NCI-H1694 (cell line): ENCODE measurements around the gene EXO1.
"Not testable (repeated sequence)": the region's sequence is repeated elsewhere in the genome, so short reads cannot be mapped to it uniquely, and the experiment has no call there.

Experiments used
- DNase-seq: peaks from one replicate; lab custom pipeline; 2025; lab: John Stamatoyannopoulos, UW

Gene EXO1

GRCh38 chr1:241847796-241848685 is at the start of gene EXO1:
Gene EXO1, plus strand, starts transcription at chr1:241848204. Its CDS starts 2,222 bp downstream, at chr1:241850426.
- DNase-seq: peak; percentile 86

- no peak for DNase-seq
Measured at GRCh38 chr1:241799416-241799815, 48.6 kb upstream of the EXO1 start.

DNA sequence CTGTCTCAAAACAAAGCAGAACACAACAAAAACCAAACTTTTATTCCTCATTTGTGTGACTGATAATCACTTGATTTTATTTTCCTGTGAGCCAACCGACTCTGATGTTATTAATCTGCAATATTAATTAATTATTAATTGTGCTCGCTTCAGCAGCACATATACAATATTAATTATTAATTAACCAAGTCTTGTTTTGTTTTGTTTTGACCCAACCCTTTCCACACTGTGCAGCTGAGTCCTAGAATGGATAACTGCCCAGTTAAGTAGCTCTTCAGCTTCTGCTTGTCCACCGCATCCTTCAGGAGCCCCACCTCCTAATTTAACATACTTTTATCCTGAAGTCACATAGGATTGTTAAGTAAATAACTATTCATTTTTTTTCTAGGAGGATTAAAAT is 47.4 kb upstream of the EXO1 start:
- no peak for DNase-seq

DNA sequence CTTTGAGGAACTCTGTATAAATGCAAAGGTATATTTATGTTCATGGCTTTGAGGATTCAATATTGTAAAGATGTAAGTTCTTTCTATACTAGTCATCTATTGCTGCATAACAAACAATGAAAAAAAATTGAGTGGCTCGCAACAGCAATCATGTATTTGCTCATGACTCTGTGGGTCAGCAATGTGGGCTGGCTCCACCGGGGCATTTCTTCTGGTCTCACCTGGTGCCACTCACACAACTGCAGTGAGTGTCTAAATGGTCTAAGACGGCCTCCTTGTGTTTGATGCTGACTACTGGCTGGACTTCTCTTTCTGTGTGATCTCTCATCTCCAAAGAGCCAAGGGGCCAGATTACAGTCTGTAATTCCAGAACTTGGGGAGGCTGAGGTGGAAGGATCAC is 45.1 kb upstream of the EXO1 start:
- no peak for DNase-seq

GRCh38 chr1:241804706-241805105 is 43.3 kb upstream of the EXO1 start:
- not testable (repeated sequence) for DNase-seq

GRCh38 chr1:241808265-241808664 is 39.7 kb upstream of the EXO1 start:
- DNase-seq: no peak

DNA sequence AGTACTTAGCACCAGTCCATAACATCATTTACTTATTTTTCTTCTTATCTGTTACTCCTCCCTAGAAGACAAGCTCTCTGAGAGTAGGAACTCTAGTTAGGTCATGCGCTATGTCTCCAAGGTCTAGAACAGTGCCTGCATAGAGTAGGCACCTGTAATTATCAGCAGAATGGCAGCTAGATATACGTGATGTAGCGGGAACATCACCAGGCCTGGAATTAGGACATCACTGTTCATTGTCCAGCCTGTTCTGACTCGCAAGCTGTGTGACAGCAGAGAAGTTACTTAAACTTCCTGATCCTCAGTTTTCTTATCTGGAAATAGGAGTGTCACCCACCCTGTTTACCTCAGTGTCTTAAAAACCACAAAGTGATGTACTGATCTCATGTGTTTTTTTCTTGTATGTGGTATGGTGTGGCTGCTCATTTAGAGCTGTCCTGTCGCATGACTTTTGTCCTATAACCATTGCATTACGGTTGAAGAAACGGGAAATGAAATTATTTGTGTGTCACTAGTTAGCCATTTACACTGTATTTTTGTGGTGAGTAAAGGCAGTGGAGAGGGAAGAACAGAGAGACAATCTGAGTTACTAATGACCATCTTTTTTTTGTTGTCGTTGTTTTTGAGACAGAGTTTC is 37.1 kb upstream of the EXO1 start:
- no peak for DNase-seq

DNA sequence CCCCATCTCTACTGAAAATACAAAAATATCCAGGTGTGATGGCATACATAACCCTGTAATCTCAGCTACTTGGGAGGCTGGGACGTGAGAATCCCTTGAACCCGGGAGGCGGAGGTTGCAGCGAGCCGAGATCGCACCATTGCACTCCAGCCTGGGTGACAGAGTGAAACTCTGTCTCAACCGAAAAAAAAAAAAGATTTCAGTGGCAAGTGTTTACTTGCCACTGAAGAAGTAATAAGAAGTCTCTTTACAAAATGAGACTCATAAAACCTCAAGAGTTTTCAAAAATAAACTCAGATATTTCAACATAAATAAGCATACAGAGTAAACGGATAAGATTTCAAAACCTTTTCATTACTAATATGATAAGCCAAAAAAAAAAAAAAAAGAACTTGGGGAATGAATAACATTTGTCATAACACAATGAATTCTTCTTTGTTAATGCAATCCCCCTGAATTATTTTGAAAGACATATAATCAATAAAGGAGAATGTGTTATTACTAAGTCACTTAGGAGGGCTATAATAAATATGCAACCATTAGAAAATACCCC is 34.2 kb upstream of the EXO1 start:
- DNase-seq: no peak

DNA sequence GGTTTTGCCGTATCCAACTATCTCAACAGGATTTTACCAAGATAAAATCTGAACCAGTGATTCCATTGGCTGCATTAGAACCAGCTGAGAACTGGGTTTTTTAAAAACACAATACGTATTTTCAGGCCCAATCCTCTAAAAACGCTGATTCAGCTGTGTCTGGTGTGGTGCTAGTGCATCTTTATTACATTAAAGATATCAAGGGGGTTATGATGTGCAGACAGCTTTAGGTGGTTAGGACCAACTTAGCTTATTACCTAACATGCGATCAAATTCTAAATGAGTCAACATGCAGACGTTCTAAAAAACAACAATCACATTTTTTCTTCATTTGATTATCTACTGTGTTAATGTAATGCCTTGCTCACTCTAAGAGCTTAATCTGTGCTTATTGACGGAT is 32.0 kb upstream of the EXO1 start:
- DNase-seq: no peak

GRCh38 chr1:241817331-241817792 is 30.6 kb upstream of the EXO1 start:
- no peak for DNase-seq

DNA sequence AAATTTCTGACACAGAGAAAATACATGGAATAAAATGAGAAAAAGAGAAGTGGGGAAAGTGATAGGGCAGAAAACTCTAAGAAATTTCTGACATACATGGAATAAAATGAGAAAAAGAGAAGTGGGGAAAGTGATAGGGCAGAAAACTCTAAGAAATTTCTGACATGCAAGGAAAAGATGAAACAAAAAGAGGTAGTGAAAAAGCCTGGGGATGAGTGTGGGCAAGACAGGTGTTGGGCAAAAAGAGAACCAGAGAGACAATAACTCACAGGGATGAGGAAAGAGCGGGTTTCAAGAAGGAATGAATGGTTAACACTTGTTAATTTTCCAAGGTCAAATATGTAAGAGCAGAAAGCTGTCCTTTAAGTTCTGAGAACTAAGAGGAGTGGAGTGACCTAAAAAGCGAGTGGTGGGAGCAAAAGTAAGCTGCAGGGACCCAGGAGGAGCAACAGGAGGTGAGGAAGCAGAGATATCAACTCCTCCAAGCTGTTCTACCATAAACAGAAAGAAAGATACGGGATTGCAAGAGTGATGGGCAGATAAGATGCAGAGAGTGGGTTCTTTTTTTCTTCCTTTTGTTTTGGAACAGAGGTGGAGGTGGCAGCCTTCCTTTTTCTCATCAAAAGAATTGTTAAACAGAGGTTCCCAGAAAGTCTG is 29.9 kb upstream of the EXO1 start:
- no peak for DNase-seq

DNA sequence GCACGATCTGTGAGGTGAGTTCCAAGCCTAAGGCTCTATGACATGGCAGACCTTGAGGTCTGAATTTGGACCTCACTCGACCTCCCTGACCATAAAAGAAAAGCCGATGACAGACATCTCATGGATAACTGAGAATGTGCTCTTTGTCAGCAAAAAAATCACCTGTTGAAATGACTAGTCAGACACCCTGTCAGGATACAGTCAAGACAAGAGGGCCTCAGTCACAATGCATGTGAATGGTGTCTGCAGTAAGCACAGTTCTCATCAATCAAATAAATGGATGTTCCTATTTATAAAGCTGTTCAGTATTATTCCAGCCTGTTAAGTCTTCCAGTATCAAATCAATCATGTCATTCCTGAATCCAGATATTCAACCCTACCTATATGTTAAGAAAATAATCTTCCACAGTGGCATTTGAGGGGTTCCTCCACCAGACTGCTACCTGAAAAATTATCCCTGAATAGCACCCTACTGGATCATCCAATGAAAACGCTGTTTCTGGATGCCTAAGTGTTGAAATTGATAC is 28.6 kb upstream of the EXO1 start:
- DNase-seq: no peak

- DNase-seq: no peak
Measured at GRCh38 chr1:241821363-241821762, 26.6 kb upstream of the EXO1 start.

DNA sequence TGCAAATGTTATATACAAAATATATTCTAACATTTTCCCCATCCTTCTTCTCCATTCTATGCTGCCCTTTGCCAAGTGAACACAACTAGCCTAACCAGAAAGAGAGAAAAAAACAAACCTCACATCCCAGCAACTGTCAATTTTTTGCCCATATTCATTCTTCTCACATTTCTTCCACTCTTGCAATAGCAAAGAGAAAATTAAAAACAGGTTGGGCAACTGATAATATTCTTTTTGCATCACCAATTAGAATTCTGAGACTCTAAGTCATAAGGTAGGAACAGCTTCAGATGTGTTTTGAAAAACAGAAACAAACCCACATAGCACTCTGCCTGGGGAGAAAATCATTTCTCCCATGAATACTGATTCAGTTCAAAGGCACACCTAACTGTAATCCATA is 25.2 kb upstream of the EXO1 start:
- DNase-seq: no peak

- no peak for DNase-seq
Measured at GRCh38 chr1:241823925-241824324, 24.1 kb upstream of the EXO1 start.

GRCh38 chr1:241825581-241825980 is 22.4 kb upstream of the EXO1 start:
- DNase-seq: no peak

DNA sequence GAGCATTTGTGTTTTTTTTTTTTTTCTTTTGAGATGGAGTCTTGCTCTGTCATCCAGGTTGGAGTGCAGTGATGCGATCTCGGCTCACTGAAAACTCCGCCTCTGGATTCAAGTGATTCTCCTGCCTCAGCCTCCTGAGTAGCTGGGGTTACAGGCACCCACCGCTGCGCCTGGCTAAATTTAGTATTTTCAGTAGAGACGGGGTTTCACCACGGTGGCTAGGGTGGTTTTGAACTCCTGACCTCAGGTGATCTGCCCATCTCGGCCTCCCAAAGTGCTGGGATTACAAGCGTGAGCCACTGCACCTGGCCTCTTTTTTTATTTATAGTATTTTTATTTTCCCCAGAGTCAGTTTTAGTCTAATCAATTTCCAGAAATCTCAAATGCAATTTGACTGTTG is 21.4 kb upstream of the EXO1 start:
- not testable (repeated sequence) for DNase-seq

GRCh38 chr1:241827264-241827663 is 20.7 kb upstream of the EXO1 start:
- no peak for DNase-seq

DNA sequence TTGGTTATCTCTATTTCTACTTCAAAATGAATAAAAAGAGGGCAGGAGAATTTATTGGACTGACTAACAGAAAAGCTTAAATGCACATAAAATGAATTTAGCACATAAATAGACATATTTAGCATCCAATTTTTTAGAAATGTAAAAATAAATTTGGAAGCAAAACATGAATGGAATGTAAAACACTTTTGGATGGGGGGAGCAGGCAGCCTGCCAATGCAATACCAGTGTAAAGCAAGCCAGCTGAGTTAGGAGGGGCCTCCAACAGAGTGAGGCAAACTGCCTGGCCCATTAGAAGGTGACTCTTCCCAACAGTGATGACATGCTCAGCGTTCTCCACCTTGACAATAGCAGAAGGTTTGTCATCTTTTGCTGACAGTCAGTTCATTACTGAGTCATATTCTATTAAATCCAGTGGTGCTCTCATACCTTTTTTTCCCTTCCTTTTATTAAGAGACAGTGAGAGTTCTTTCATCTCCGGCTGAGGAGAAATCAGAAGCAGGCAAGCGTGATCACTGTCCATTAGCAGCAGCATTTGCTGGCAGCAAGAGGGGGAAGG is 19.5 kb upstream of the EXO1 start:
- DNase-seq: no peak

DNA sequence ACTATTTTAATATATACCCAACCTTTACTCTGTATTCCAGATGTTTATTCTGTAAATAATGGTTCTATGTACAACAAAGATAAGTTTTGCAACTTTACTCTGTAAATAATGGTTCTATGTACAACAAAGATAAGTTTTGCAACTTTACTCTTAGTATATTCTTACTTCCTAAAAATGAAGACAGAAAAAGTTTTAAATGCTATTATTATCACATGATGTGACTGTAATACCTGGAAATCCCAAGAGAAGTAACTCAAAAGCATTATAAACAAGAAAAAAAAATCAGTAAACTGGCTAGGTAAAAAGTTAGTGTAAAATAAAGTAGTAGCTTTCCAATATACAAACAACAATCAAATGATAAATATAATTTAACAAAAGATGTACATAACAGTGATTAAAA is 18.5 kb upstream of the EXO1 start:
- DNase-seq: no peak

- peak; percentile 41 for DNase-seq
Measured at GRCh38 chr1:241834733-241835377, 13.1 kb upstream of the EXO1 start.
